ENCODE measurements around the gene BATF.
"Not testable (repeated sequence)": the region's sequence is repeated elsewhere in the genome, so short reads cannot be mapped to it uniquely, and the experiment has no call there.

The BATF gene, protein sequence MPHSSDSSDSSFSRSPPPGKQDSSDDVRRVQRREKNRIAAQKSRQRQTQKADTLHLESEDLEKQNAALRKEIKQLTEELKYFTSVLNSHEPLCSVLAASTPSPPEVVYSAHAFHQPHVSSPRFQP

DNA sequence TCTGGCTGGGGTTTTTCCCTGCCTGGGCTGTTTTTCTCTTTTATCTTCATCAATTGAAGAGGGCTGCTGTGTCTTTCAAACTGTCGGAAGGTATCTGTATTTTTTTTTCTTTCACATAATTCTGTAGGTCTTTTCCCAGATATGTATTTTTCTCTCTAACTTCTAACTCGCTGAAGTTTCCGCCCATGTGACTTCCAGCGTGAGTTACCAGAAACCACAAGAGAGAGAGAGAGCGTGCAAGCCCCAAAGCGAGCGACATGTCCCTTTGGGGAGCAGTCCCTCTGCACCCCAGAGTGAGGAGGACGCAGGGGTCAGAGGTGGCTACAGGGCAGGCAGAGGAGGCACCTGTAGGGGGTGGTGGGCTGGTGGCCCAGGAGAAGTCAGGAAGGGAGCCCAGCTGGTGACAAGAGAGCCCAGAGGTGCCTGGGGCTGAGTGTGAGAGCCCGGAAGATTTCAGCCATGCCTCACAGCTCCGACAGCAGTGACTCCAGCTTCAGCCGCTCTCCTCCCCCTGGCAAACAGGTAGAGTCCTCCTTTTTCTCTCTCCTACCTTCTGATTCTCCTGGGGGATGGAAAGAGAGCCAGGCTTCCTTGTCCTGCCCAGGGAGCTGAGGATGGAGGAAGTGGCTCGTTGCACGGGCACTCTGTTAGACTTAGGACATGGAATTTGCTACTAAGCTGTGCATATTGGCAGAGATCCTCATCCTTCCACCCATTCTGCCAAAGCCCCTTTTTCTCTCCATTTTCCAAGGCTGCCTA, at the start of gene BATF:
TSS of gene BATF (plus strand) at position 246 of the 759 bp plus-strand sequence. CDS start at position 460, 214 bp downstream.
- no peak for DNase-seq (ENCODE audit: low read depth, low spot score)

DNA sequence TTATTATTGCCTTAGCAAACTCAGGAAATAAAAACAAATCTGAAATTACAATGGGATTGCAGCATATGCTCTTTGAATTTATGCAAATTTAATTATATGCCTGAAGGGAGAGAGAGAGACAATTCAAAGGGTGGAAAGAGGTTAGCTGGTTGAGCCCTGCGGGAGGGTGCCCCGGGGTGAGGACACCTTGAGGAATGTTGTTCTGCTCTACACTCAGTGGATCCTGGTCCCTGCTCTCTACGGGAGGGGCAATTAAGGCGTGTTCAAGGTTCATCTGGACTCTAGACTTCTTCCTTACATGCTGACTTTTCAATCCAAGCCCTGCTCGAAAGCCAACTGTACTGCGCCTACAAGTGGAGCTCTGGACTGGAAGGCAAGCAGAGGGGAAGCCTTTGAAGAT, 48.1 kb upstream of the BATF start:
- not testable (repeated sequence) for DNase-seq (ENCODE audit: low read depth, low spot score)

DNA sequence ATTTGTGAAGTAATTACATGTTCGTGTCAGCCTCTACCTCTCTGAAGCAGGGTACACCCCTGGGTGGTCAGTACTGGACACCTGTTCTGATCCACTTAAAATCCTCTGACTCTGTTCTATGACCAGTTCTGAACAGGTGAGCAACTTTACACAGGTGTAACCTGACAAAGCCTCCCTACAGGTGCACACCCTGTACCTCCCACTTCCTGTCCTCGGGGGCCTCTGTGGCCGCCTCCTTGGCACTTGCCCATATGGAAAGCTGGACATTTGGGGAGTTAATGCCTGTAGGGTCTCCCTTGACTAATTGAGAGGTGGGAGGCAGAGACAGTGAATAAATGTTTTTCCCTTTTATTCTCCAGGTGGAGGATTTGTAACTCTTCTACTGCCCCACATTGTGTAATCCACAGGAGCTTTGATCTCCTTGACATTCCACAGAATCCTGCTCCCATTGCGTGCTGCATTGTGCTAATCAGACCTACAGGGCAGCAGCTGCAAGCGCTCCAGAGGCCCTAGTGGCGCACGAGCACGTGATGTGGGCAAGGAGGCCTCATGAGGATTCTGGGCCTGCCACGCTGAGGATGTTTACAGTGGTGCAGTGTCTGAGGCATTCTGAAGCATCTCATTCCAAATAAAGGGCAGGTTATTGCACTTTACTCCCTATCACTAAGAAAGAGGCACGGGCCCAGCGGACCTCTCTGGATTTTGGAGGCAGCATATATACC, 45.8 kb upstream of the BATF start:
- no peak for DNase-seq (ENCODE audit: low read depth, low spot score)

DNA sequence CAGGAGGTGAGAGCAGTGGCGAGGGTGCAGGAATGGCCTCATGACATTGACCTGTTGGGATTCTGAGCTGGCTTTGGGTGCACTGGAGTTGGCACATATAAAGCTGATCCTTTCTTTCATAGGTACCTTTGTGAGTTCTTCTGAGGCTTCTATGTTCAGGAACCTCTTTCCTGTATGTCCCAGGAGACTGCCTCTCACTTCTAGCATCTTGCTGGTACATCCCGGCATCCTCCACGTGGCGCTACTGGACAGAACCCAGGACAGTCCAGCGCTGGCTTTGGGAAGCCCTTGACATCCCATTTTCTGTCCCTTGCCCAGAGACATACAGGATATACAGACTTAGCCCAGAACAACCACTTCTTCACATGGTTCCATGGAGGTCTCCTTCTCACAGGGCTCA, 44.4 kb upstream of the BATF start:
- no peak for DNase-seq (ENCODE audit: low read depth, low spot score)

DNA sequence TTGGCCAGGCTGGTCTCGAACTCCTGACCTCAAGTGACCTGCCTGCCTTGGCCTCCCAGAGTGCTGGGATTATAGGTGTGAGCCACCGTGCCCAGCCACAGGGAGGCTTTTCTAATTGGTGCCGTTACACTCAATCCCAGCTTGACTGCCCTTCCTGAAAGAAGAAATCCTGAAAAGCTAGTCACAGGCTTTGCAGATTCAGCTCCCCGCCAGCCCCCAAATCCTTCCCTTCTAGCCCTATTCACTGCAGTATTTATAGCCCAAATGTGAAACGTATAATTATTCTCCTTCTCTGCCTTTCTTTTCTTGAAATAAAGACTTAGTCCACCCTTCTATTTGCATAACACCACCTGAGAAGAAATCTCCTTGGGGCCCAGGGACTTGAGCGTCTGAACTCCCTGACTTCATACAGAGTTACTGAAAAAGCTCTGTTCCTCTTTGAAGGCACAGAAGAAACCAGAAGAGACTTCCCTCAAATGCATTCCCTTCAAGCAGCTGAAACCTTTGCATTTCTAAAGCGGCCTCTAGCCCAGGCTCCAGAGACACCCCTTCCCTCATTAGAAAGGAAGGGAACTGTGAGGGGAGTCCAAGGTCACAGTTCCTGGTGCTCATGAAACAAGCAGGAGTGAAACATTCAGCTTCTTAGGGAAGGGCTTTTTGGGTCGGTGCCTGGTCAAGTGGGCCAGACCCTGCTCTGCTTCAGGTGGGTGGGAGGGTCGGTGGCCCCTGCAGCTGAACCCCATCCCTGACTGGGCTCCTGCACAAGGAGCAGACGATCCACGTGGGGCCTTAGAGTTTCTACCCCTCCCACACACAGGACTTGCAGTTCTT, 42.3 kb upstream of the BATF start:
- DNase-seq (ENCODE audit: low read depth, low spot score) = no peak

DNA sequence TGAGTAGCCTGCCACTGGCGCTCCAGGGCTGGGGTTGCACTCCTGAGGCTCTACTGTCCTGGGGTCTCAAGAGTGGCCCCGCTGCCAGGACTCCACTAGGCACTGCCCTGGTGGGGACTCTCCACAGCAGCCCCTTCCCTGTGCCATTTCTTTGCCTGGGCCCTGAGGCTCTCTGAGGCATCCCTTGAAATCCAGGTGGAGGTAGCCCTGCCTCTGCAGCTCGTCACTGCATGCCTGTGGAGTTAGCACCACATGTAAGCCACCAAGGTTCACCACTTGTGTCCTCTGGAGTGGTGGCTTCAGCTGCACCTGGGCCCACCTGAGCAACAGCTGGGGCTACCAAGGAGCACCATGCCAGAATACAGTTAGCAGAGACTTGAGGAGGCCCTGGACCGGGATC, 39.9 kb upstream of the BATF start:
- no peak for DNase-seq (ENCODE audit: low read depth, low spot score)

DNA sequence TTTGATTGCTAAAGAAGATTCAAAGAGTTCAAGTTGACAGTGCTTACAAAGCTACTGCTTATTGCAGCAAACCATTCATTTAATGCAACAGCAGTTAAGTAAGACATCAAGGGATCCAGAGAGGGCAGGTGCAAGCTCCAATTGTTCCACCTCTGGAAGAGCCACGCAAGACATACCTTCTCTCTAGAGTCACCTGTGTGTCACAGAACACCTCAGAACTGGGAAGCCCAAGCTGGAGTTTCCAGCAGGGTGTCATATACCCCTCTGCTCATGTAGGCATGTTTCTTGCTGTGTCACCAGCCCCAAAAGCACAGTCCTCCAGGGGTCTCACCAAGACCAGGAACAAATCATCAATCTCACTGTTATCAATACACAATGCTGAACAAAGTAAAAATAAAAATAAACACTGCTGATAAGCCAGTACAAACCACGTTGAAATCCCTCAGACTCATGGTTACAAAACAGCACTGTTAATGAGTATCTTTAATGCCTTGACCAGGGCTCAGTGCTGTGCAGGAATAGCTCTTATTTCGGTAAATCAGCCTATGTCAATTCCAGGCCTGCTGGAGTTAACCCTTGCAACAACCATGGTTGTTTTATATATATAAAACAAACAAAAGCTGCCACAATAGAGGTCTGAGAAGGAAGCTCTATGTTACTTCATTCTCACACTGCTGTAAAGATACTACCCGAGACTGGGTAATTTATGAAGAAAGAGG, 37.4 kb upstream of the BATF start:
- DNase-seq (ENCODE audit: low read depth, low spot score) = no peak

DNA sequence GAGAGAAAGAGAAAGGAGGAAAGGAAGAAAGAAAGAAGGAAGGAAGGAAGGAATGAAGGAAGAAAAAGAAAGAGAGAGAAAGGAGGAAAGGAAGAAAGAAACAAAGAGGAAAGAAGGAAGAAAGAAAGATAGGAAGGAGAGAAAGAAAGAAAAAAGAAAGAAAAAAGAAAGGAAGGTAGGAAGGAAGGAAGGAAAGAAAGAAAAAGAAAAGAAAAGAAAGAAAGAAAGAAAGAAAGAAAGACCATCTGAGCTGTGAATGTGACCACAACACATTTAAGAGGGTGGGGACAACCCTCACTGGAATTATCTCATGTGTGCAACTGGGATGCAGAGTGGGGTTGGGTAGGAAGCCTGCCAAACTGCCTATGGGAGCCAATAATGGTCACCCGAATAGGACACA, 36.0 kb upstream of the BATF start:
- no peak for DNase-seq (ENCODE audit: low read depth, low spot score)

DNA sequence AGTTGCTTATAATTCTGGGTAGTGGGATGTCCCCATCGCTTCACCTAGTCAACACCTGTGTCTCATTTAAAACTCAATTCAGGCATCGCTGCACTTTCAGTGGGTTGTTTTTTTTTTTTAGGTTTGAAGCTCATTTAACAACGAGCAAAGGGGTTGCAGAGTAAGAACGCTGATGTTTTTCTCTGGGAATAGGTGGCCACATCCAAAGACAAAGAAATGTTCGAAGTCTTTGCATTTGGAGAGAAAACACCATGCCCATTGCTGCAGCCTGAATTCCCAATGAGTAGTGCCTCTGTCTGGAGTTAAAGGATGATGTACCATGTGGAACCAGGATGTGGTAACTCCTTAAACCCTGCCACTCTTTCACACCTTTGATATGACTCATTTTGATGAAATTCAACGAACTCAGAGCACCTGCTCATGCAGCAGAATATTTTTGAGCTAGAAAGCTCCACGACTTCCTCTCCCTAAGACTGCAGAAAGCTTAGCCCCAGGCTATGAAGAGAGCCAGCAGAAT, 35.1 kb upstream of the BATF start:
- no peak for DNase-seq (ENCODE audit: low read depth, low spot score)

DNA sequence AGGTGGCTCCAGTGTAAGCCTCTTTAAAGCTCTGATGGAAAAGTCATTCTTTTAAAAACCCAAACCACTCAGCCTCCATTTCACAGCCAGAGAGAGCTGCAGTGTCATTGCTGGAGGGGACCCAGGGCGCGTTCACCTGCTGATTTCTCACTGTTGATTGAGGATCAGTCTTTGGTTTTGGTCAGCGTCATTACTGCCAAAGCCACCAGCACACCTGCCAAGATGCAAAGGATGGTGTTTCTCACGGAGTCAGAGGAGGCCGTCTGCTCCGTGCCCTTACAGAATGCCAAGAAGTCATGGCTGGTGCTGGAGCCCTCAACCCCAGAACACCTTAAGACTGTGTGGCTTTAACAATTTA, 32.8 kb upstream of the BATF start:
- no peak for DNase-seq (ENCODE audit: low read depth, low spot score)

DNA sequence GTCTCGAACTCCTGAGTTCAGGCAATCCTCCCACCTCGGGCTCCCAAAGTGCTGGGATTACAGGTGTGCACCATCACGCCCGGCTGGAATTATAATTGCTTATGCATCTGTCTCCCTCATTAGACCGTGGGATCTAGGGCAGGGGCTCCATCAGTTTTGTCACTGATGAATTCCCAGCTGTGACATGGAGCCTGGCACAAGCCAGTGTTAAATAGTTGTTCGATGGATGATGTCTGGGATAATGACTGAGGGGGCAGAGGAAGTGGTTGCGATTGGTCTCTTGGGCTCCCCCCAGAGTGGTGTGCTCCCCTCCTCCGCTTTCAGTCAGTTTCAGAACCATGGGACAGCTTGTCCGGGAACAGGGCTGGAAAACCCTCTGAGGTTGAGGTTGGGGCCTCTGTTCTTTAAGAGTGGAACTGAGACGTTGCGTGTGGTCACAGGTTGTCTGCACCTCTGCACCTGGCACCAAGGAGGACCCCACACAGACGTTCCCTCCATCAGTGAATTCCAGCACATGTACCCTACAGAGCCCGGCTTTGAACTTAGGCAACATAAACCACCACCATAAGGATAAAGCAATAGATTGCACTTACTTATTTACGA, 30.8 kb upstream of the BATF start:
- no peak for DNase-seq (ENCODE audit: low read depth, low spot score)

DNA sequence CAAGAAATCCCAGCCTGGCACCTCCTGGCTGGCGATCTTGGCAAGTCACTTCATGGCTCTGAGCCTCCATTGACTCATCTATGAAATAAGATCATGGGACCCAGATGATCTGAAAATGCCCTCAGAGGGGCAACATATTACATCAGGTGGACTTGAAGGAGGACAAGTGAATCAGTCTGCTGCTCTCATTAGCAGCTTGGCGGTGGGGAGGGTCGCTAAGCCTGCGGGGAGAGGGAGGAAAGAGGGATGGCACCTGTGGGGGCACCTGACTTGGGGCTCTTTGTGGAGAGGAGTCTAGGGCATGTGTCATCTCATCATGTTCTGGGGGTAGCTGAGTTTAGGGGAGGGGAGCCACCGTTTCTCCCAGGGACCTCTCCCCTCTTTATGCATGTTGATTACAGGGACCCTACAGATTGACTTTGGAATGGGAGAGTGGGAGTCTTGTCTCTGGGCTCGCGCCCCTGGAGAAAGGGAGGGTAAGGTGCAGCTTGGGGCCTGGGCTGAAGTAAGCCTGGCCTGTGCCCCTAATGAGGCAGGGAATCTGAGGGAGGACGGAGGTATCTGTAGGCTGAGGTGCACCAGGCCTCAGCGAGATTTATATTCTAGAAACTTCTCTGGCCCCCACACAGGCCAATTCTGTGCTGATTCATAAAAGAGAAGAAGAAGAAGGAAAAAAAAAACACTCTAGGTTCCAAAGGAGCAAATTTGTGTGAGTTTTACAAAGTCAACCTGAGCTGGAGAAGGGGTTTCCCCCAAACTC, 29.3 kb upstream of the BATF start:
- no peak for DNase-seq (ENCODE audit: low read depth, low spot score)

DNA sequence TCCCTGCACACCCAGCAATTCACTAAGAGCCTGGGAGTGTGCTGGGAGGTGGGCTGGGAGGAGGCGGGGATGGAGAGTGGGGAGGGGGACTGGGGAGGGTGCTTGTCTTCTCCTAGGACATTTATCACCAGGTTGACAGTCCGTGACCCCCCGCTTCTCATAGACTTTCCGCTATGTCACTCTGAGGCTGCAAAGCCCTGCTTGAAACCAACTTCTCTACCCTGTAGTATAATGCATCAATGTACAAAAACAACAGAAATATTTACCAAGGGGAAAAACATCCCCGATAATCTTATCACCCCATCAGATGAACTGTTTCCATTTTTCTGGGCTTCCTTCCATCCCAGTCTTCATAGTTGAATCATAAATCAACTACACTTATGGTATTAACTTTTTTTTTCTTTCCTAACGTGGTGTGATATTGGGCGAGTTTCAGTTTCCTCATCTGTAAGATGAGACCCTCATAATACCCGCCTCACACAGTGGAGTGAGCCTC, 28.6 kb upstream of the BATF start:
- DNase-seq (ENCODE audit: low read depth, low spot score) = no peak

DNA sequence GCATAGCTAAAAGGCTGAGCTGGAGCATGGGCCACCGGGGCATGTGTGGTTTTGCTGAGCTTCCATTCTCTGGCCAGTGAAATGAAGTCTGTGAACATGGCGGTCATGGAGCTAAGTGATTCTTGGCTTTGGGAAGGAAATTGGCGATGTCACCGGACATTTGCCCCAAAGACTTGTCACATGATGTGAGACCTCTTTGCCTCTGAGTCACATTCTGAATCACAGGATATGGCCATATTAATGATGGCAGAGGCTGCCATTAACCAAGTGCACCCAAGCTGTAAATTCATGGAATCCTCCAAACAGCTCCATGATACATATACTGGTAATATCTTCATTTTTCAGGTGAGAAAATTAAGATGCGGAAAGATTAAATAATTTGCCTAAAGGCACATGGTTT, 27.4 kb upstream of the BATF start:
- DNase-seq (ENCODE audit: low read depth, low spot score) = no peak

DNA sequence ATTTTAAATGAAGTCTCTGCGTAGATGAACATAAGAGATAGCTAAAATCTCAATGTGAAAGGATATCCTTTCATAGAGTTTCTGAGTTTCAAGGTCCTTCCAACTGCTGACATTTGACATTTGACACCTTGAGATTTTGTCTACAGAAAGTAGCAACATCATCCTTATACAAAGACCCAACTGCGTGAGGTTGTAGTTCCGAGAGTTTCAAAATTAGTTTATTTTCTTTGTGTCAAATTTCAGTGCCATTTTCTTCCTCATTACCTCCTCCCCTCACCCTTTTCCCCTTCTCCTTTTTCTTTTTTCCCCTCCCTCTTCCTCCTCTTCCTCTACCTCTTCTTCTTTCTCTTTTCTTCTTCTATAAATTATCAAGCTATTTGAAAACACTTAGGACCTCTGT, 26.9 kb upstream of the BATF start:
- no peak for DNase-seq (ENCODE audit: low read depth, low spot score)

DNA sequence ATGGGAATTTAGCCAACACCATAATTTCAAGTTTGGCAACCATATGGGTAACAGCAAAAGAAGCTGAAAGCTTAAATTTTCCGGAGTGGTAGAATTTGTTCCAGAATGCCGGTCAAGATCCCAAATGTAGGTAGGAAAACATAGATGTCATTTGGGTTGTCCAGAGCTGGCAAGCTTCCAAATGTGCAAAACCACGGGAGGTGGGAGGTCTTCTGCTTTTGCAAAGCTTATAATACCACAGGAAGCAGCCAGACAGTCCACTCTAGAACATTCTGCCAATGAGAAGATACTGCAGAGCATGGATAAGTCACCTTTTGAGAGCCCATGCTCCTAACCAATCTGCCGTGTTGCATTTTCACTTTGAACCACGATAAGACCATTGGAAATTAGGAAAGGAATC, 26.4 kb upstream of the BATF start:
- no peak for DNase-seq (ENCODE audit: low read depth, low spot score)

DNA sequence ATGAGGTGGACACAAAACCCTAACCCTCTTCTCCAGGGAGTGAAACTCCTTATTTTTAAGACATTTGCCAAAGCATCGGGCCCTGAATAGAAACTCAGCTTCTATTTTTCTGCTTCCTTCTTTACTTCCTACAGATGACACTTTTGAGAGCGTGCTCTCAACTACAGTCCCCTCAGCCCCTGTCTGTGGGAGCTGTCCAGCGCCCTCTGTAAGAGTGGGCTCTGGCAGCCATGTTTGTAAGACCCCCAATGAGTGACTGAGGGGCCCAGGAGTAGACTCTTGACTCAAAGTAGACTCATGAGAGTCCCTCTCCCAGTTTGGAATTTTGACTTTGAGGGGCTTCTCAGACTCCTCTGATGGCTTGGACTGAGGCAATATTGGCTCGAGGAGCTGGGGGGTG, 25.5 kb upstream of the BATF start:
- no peak for DNase-seq (ENCODE audit: low read depth, low spot score)

DNA sequence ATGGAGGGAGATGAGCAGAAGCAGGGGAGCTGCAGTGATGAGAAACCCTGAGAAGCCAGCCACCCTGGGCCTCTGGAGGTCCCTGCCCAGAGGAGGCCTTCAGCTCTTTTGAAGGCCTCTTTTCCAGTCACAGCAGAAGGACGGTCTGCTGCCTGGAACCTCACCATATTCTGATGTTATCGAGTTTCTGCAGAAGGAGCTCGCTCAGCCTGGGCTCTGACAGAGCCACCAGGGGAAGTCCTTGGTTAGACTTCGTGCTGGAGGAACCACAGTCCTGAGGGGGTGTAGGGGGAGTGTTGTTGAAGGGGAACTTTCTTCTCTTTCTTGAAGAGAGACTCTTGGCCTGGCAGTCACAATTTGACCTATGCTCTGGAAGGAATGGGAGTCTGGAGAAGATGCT, 25.1 kb upstream of the BATF start:
- DNase-seq (ENCODE audit: low read depth, low spot score) = no peak

DNA sequence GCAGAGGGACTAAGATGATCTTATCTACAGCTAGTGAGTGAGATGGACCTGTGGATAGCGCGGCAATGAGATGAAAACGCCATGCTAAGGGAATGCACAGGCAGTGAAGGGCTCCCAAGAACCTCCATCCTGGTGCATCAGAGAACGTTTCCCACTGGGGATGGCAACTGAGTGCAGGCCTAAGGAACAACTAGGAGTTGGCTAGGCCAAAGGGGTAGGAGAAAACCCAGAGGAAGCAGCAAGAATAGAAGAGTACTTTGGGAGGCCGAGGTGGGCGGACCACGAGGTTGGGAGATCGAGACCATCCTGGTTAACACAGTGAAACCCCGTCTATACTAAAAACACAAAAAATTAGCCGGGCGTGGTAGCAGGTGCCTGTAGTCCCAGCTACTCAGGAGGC, 24.6 kb upstream of the BATF start:
- DNase-seq (ENCODE audit: low read depth, low spot score) = no peak
